COR-L47 (cell line): Measurements from ENCODE around the gene IL16.
"Not testable (repeated sequence)": the region's sequence is repeated elsewhere in the genome, so short reads cannot be mapped to it uniquely, and the experiment has no call there.

Source experiments
- DNase-seq: peaks from one replicate; lab custom pipeline; 2025; lab: John Stamatoyannopoulos, UW

IL16 gene

GRCh38 chr15:81337713-81338157 is 141.1 kb downstream of the IL16 start:
- no peak for DNase-seq

GRCh38 chr15:81338170-81339007 is 141.7 kb downstream of the IL16 start:
- no peak for DNase-seq

- no peak for DNase-seq
Observed at GRCh38 chr15:81339321-81339720, 142.6 kb downstream of the IL16 start.

- DNase-seq, result no peak
Observed at GRCh38 chr15:81339851-81340250, 143.2 kb downstream of the IL16 start.

GRCh38 chr15:81341351-81341750 is 144.7 kb downstream of the IL16 start:
- no peak for DNase-seq

GRCh38 chr15:81343371-81343770 is 146.7 kb downstream of the IL16 start:
- DNase-seq, result no peak

- no peak for DNase-seq
Observed at GRCh38 chr15:81346611-81347010, 149.9 kb downstream of the IL16 start.

GRCh38 chr15:81347910-81348309 is 151.2 kb downstream of the IL16 start:
- DNase-seq, result no peak

- not testable (repeated sequence) for DNase-seq
Observed at GRCh38 chr15:81348691-81349090, 152.0 kb downstream of the IL16 start.

- DNase-seq, result no peak
Observed at GRCh38 chr15:81349271-81349670, 152.6 kb downstream of the IL16 start.

- no peak for DNase-seq
Observed at GRCh38 chr15:81351651-81352050, 155.0 kb downstream of the IL16 start.

- DNase-seq, result no peak
Observed at GRCh38 chr15:81356252-81356651, 159.6 kb downstream of the IL16 start.

- DNase-seq, result no peak
Observed at GRCh38 chr15:81357180-81357686, 160.6 kb downstream of the IL16 start.

- DNase-seq, result no peak
Observed at GRCh38 chr15:81358248-81358647, 161.6 kb downstream of the IL16 start.

GRCh38 chr15:81360491-81360890 is 163.8 kb downstream of the IL16 start:
- no peak for DNase-seq

- DNase-seq, result no peak
Observed at GRCh38 chr15:81361891-81362290, 165.2 kb downstream of the IL16 start.

GRCh38 chr15:81362790-81363189 is 166.1 kb downstream of the IL16 start:
- DNase-seq, result no peak

GRCh38 chr15:81363276-81363675 is 166.6 kb downstream of the IL16 start:
- DNase-seq, result no peak
